Measurements from ENCODE around the gene LSAMP.

LSAMP gene

DNA sequence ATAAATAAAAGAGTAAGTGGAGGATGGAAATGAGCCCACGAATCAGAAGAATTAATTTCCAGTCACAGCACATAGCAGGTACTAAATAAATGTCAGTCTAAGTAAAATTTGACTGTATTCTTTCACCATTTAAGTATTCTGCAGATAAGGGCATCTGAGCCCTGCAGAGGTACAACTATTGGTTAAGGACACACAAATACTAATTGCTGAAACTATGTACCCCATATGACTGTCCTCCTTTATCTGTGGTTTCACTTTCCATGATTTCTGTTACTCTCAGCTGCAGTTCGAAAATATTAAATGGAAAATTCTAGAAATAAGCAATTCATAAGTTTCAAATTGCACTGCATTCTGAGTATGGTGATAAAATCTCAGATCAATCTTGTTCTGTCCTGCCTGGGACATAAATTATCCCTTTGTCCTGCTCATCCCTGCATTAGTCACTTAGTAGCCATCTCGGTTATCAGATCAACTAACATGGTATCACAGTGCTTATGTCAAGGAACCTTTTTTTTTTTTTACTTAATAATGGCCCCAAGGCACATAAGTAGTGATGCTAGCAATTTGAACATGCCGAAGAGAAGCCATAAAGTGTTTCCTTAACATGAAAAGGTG is 95.1 kb downstream of the LSAMP start:
- no peak for DNase-seq

DNA sequence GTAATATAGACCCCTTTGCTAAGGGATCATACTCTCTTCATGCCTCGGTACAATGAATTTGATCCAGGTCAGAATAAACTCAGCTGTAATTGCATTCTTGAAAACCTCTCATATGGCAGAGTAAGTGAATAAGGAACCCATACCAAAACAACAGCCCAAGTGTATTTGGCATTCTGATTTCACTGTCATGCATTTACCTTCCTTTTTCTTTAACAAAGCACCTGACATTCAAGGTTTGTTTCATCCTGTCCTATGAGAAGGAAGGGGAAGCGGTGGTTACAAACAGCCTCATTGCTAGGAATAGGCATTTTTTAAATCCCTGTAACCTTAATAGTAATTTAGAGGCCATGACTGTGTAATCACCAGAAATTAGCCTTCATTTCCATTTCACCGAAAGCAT is 97.1 kb downstream of the LSAMP start:
- no peak for DNase-seq

DNA sequence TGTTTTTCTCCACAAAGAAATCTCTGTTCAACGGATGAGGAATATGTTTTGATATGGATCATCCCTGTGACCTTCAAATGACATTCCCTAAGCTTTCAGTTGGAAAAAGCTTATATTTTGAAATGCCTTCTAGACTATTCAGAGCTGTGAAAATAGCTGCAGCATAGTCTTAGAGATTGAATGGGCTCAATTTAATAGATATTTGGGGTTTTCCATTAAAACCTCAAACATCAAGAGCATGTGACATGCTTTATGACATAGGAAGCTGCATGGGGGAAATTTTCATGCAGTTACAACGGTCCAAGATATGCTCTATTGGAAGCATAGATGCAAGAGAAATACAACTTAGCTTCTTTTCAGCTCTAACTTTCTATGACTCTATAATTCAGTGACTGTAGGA is 102.8 kb downstream of the LSAMP start:
- DNase-seq: no peak

DNA sequence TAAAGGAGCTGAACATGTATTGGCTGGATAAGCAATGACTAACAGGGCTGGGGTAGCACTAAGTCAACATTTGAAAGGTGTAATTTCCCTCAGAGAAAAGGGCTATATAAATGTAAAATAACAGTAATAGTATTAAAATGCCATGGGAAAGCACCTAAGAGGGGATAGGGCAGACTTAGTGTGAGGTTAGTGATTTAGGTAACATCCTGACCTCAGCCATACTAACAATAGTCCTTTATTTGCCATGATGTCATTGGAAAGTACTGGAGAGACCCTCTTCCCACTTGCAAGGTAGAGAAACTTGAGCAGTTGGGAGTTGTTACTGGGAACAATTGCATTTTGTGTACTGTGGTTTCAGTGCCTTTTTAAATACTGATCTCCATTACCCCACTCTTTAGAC is 103.4 kb downstream of the LSAMP start:
- DNase-seq: no peak

DNA sequence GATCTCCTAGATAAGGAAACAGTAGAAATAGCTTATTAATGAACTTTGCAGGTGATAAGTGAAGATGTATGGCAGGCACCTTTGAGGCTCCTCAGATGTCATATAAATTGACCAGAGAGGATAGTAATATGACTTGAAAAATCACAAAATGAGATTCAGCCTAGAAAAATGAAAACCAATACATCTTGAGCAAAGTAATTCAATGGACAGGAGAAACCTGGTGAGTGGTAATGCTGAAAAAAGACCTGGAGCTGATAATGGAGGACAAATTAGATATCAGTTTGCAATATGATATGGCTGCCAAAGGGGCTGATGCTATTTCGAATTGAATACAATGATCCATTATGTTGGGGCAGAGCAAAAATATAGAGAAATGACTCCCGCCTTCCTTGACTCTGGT is 103.9 kb downstream of the LSAMP start:
- no peak for DNase-seq

DNA sequence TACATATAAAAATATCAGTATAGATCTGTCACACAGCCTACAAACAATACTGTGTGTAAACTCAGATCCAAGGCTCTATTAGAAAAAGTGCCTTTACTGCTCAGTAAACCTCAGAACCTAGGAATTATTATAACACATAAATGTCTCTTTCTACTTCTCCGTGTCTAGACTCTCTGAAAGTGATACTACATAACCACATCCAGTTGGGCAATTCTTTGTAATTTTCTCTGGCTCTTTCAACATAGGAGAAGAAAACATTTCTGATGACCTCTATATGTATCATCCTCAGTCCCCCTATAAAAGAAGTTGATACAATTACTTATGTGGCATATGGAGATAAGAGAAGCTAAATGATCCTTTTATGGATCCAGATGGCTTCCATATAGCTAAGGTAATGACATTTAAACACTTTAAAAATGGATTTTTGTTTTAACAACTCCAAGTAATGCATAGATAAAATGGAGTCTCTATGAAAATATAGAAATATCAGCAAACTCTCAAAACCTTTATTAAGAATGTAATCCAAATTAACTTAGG is 104.5 kb downstream of the LSAMP start:
- no peak for DNase-seq

DNA sequence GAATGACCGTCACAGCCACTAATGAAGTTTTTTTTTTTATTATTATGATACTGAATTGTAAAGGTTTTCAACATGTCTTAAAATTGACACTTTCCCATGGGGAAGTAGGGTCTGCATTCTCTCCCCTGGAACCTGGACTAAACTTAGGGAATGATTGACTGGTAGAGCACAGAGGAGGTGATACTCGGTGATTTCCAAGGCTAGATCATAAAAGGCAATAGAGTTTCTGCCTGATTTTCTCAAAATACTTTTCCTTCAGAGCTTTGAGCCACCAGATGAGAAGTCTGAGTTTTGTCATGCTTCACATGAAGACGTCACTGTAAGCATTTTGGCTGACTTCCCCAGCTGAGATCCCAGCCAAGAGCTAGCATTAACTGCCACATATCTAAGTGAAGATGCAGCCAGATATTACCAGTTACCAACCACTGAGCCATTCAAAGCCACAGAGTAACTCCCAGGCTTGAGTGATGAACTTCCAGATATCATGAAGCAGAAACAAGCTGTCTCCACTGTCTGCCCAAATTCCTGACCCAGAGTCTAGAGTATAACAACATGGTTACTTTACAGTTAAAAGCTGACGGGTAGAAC is 105.8 kb downstream of the LSAMP start:
- DNase-seq: no peak

DNA sequence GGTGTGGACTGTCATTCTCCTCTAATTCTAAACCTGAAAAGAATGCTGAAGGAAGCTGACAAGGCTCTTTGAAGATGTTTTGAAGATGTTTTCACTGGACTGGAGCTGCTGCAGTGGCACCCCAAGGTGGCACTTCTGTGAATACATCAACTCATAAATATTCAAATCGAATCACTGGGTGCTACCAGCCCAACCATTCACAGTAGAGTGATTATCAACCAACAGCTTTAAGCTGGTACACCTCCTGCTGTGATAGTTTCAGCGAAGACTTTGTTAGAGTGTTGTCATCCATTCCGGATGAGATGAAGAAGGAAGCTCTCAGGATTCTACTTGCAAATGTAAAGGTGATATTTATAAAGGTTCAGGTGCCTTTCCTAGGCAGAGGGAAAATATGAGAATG is 106.6 kb downstream of the LSAMP start:
- no peak for DNase-seq

DNA sequence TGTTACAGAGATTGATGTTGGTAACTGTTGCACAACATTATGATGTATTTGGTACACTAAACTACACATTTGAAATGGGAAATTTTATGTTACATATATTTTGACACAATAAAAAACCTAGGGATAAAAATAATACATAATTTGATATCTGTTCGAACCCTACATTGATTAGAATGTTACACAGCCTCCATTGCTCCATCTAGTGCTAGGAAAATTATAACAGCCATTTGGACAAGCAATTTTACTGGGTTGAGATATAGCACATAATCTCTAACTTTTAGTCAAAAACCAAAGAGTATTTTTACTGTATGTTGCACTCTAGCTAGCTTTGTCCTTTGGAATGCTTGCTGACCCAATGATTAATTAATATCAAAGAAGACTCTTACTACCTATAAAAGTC is 108.1 kb downstream of the LSAMP start:
- DNase-seq: no peak

DNA sequence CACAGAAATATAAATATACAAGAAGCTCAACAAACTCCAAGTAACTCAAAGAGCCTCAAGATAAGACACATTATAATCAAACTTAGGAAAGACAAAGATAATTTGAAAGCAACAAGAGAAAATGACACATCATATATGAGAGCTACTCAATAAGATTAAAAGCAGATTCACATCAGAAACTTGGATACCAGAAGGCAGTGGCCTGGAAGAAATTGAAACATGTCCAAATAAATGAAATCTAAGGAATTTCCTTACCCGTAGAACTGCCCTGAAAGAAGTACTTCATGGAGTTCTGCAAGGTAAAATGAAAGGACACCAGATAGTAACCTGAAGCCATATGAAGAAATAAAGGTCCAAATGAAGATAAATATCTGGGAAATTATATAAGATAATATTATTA is 113.9 kb downstream of the LSAMP start:
- DNase-seq: no peak

DNA sequence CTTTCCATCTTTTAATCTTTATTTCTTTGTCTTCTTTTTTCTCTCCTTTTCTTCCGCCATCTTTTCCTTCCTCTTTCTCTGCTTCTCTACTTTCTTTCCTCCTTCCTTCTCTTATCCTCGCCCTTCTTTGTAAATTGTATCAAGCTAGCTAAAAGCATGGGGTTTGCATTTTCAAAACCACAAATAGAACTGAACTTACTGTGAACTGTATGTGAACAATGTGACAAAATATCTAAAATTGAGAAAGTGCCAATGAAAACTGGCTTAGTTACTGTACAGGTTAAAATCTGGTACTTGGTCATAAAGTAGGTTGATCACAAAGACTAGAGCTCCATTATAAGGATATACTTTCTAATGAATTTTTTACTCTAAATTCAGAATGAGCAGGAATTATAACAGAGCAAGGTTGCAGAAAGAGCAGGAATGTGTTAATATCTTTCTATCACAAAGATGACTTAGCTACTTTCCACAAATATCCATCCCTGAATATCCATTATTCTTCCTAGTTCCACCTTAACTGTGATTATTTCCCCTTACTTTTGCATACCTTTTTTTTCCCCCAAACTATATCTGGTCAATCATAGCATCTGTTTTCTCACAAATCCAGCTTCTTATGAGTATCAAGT is 122.4 kb downstream of the LSAMP start:
- no peak for DNase-seq

DNA sequence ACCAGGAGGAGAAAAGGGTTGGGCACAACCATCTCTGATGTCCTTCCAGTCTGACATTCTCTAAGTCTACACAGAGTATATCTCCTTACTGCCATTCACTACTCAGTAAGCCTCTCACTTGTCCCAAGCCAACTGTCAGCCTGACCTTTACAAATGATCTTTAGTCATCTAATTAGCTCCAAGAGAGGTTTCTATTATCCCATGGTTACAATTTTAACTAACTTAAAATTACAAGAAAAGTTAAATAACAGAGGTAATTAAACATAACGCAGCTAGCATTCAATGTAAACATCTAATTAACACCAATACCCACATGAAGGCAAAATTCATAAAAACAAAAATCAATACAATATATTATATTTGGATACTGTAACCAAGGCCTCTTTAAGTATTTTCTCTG is 126.9 kb downstream of the LSAMP start:
- DNase-seq: no peak

DNA sequence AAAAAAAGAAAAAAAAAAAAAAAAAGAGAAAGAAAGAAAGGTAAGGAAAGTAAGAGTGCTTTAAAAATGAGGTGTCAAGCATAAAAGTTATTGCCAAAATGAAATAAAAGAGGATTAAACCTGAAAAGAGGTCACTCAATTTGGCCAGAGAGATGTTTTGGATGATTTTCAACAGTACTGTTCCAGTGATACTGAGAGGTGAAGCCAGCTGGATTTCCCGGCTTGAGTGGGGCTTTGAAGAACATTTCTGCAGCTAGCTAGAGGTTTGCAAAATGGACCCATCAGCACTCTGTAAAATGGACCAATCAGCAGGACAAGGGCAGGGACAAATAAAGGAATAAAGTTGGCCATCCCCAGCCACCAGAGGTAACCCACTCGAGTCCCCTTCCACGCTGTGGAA is 128.5 kb downstream of the LSAMP start:
- no peak for DNase-seq

DNA sequence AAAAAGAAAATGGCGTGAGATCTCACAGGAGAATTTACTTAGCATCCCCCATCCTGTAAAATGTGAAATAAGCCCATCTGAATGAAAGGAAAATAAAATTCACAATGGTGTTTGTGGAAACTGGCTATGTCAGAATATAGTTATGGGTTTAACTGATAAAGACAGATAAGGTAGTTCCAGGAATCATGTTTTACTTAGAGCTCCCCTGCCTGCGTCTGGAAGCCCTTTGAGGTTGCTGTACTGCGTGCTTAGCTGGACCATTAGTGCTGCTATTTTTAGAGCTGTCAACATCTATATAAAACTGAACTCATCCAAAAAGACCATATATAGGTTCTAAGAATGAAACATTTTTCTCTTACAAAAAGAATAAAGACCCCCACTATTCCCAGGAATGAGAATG is 130.8 kb downstream of the LSAMP start:
- no peak for DNase-seq

DNA sequence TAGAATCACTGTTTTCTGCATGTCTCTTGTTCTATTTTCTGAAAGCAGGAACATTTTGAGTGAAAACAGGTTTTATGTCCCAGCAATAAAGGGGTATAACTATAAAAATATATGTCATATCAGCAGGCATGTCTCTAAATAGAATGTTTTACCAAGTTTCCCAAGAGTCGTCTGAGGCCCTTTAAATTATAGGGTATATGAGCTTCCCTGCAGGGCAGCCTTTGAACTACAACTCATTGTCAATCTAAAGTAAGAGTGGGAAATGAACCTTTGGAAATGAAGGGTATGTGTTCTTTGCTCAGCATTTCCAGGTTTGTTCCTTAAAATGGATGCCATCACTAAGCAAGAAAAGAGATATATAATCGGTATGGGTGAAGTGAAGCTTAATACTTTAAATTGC is 138.6 kb downstream of the LSAMP start:
- no peak for DNase-seq

DNA sequence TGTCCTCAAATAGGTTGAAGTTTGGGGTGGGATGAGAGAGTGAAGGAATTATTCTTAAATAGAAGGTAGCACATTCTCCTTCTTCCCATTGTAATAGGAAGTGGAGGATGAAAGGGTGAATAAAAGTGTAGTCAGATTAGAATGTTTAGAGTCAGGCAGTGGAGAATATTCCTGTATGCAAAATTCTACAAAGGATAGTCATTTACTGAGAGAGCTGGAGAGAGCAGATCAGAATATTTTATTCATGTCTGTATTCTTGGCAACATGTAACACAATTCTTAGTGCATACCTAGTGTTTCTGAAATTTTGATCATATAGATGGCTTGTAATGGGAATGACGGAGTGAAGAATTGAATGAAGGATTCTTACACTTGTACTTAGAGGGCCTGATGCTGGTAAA is 139.1 kb downstream of the LSAMP start:
- DNase-seq: no peak

DNA sequence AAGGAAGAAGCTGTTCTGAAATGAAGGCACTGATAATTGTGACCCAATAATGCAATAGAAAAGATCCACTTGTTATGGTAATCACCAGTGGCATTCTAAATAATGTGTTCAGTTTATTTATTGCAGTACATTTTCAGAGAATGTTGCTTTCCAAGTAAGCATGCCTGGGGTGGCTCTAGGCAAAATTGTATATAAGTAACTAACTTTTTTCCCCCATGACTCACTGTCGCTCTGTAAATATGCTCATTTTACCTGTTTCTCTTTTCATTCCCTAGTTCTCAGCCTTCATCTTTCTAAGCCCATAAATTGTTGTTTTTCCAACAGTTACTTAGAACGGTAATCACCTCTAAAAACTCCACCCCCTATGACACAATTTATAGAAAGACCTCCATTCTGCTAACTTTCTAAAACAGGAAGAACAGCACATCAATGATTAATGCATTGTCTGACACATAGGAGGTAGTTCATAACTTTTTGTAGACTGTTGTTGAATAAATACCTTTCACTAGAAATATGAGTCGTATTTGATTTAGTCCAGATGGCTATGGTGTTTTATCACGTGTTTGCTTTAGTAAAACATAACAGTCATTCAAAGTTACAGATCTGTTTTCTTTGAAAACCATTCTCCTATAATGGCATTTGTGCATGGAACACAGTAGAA is 143.1 kb downstream of the LSAMP start:
- DNase-seq: no peak

DNA sequence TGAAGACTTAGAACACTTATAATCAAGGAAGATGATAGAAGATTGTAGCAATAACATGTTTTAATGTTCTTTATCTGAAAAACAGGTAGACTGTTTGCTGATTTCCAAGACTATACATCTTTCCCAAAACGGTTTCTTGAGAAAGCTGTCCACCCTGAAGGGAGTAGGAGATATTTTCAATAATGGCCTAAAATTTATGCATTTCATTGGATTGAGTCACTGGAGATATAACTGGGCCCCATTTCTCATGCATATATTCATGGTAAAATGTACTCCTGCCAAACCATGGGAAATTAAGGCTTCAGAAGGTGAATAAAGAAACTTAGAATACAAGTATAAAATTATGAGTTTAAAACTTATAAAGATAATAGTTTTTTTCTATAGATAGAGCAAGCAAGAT is 143.9 kb downstream of the LSAMP start:
- no peak for DNase-seq

DNA sequence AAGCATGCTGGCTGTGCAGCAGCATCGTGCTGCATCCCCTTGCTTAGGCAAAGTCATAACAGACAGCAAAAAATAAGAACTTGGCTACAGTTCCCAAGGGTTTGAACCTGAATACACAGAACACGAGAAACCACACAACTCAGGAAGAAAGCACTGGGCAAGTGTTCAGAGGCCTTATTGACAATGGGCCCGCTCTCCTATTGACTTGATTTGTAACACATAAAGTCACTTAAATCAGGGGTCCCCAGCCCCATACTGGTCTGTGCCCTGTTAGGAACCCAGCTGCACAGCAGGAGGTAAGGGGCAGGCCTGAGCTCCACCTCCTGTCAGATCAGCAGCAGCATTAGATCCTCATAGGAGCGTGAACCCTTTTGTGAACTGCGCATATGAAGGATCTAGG is 145.1 kb downstream of the LSAMP start:
- no peak for DNase-seq

DNA sequence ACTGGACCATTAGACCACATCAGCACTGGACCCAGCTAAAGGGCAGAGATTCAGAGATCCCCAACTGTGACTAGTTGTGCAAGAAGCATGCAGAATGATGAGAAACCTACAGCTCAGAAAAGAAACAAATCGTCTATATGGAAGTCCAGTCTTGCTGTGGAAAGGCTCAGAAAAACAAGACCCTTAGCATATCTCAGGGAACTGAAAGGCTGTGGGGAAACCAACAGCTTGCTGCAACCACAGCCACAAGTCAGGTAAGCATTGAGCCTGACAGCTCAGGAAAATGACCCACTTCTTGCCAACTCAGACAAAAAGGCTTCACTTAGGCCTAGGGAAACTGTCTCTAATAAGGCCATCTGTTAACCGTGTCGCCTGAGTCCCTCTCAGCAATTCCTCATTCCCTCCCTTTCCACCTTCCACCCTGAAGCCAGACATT is 145.6 kb downstream of the LSAMP start:
- DNase-seq: no peak

DNA sequence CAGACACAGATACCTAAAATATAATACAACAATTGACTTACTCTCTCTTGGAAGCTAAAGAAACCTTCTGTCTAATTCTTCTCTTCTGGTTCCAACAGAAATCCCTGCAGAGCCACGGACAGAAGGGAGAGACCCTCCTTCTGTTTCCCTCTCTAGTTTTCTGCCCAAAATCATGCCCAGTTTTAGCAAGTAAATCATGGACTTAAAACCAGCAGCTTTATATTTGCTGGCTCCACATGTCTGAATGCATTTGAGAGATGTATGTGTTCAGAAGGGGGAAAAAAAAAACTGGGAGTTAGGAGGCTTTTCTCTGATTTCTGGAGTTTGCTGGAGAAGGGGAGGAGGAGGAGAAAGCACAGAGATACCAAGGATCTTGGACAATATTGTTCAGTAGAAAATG is 147.1 kb downstream of the LSAMP start:
- DNase-seq: no peak

DNA sequence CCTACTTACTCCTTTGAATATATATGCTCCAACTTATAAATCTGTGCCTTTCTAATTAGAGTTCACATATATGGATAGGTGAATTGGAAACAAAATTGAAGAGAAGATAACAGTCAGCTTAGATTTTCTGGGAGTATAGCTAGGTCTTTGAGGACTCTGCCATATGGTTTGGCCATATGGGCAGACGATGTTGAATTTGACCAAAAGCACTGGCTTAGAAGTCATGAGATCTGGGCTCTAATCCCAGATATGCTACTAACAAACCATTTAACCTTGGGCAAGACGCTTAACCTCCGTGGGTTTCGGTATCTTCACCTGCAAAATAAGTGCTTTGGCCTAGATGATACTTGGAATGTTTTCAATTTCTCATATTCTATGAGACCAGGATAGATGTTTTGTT is 154.1 kb downstream of the LSAMP start:
- DNase-seq: no peak

DNA sequence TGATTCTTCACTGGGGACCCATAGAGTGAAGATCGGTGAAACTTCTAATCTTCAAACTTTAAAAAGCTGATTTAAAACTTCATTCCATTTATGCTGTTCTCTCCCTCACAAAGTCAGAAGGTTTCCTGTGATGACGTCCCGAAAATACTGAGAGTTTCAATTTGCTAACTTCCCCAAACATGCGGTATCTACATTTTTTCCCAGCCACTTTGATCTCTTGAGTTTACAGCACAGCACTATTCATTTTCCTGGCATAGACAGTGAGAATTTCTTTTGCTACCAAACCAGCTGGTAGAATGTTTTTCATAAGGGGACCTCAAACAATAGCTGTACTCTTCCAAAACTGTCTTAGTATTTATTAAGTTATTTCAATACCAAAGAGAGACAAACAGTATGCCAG is 156.8 kb downstream of the LSAMP start:
- no peak for DNase-seq

DNA sequence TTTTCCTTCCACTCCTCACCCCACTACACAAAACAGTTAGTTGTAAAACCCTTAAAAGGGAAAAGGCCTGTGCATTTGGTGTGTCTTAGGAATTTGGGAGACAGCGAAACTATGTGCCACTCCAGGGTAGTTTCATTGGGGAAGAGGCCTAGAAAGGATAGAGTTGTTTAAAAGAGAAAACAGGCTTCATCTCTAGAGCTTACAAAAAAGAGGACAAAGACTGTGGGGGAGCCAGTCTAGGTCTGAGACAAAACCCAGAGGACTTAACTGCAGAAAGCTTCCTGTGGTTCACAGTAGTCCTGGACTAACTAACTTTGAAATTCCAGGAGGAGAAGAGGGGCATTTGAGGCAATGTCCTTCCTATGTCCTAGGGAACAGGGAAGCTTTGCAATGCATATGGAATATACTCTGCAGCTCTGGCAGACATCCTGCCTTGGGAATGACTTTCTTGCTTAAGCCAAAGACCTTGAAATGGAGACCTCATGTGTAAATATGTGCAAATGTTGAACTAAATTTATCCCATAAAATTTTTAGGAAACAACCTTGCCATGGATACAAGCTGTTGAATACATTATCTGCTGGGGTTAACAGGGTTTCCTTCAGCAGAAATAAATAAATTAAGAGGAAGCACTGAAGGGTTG is 159.4 kb downstream of the LSAMP start:
- DNase-seq: no peak

All from T1000 (cell line).